NK-92 (cell line): Measurements from ENCODE around the gene FAM163B.

ENCODE experiments used
- DNase-seq: peaks from one replicate; lab custom pipeline; 2025; ENCODE audit not compliant: unreplicated experiment; lab: John Stamatoyannopoulos, UW

FAM163B gene

GRCh38 chr9:133583111-133583510 is 26.1 kb downstream of the FAM163B start:
- DNase-seq, result no peak

DNA sequence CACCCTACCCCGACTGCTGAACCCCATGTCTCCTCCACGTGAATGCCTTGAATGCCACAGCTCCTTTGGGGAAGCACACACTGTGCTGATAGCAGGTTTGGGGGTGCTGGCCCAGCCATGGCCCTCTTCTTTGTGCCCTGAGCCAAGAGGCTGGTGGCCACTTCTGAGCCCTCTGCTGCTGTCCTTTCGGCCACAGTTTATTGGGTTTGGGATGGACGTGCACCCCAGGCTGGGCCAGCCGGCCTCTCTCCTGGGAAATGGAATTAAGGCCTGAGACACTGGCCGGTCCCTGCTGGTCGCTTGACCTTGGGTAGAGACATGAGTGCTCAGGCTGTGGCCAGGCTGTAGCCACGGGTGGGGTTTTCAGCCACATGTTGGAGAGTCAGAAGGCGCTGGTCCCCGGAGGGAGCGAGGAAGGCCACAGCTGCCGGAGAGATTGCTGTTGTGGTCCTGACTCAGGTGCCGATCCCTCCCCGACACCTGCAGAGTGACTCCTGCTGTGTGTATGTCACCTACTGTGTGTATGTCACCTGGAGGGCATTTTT is 26.6 kb downstream of the FAM163B start:
- no peak for DNase-seq

DNA sequence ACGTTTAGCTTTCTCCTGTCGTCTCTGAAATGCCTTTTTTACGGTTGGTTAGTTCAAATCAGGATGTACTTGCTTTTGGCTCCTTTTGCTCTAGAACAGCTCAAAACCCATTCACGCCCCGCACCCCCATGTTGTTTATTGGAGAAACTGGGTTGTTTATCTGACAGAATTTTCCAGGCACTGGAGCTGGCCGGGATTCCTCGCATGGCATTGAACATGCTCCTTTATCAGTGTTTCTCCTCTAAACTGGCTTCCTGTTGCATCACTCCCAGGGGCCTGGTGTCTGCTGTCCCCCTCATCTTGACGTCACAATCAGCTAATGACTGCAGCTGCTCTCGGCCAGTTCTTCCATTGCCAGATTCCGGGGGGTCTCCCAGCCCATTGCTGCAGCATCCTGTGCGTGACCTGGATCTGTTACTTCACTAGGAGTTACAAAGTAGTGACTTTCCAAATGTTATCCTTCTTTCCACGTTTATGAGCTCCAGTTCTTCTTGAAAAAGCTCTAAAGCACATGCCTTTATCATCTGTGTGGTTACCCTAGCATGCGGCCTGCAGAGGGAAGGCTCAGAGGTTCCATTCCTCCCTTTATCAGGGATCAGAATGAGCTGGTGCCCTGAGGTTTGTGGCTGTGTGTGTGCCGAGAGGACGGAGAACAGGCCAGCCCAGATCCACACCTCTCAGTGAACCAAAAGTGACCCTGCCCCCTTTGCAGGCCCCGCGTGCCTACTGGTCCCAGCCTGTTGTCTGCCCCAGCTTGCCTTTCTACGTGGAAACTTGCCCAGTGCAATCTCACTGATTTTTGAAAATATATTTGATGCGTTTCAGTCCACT is 27.5 kb downstream of the FAM163B start:
- no peak for DNase-seq

DNA sequence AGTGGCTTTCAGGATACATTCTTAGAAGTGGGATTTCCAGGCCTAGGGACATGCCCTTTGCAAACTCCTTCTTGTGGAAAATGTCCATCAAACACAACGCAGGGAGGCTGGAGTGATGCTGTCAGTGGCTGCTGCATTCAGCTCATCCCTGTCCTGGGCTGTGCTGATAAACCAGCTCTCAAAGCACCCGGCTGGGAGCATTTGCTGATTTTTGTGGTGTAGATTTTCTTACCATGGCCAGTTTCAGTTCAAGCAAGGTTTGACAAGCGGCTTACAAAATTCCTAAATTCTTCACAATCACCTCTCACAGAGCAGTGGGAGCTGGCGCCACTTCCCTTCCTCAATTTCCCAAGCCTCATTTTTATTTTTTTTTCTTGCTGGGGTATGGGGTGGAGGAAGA is 28.2 kb downstream of the FAM163B start:
- no peak for DNase-seq

GRCh38 chr9:133580419-133580738 is 28.8 kb downstream of the FAM163B start:
- DNase-seq, result no peak

GRCh38 chr9:133579601-133580418 is 29.4 kb downstream of the FAM163B start:
- no peak for DNase-seq

- DNase-seq, result no peak
These were observed 30.4 kb downstream of the FAM163B start for GRCh38 chr9:133578524-133579441.

GRCh38 chr9:133577737-133578112 is 31.5 kb downstream of the FAM163B start:
- no peak for DNase-seq

- DNase-seq, result no peak
These were observed 32.1 kb downstream of the FAM163B start for GRCh38 chr9:133576875-133577736.

- DNase-seq, result no peak
These were observed 32.9 kb downstream of the FAM163B start for GRCh38 chr9:133576031-133576874.

DNA sequence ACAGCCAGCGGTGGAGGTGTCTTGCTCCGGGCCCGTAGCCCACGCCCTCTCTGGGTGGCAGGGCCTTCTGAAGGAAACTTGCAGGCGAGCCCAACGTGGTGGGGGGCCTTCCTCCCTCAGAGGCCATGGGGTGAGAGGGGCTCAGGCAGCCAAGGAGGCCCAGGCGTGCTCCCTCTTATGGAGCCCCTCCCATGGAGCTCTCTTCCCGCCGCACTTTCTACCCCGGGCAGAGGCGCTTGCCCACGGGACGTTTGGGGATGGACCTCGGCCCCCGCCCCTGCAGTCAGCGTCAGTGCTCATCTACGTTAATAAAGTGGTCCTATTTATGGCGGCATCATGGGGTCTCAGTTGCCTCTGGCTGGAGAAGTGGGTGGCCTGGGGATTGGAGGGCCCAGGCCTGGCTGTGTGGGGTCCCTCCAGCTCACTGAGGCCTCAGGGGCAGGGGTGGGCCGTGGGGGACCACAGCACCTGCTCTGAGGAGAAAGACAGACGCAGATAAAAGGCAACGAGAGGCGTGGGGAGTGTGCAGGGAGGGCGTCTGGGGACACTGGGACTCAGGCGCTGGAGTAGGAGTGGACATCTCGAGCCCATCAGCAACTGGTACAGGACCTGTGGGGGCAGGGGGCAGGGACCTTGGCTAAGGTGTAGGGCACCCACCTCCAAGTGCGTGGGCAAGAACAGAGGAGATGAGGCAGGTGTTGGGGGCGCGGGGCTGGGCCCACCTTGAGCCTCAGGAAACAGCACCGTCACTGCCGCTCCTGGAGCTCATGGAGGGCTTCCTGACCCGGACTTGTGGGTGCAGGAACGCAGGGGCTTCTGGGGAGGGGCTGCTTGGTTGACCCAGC is 33.8 kb downstream of the FAM163B start:
- no peak for DNase-seq

- DNase-seq, result no peak
These were observed 34.4 kb downstream of the FAM163B start for GRCh38 chr9:133574771-133575170.

DNA sequence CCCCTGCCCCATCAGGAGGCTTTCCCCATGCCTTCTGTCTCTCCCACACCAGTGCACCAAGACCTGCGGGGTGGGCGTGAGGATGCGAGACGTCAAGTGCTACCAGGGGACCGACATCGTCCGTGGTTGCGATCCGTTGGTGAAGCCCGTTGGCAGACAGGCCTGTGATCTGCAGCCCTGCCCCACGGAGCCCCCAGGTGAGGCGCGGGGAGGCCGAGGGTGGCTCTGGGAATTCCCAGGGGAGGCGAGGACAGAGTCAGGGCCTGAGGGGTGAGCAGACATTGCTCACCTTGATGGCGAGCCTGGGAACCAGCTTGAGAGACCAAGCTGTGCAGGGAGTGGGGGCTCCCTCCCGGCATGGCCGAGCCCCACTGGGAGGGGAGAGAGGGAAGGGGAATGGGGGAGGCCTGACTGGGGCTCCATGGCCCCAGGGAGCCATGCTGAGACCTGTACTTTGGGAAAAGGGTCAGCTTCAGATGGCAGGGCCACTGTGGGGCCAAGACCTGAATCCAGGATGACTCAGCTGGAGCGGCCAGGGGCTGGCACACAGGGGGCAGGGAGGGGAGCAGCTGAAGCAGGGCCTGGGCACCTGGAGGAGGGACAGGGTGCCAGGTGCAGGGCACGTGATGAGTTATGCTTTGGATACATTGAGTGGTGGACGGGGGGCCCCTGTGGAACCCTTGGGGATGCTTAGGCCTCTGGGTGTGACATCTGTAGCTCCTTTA is 35.2 kb downstream of the FAM163B start:
- no peak for DNase-seq

- DNase-seq, result no peak
These were observed 36.3 kb downstream of the FAM163B start for GRCh38 chr9:133572821-133573361.

DNA sequence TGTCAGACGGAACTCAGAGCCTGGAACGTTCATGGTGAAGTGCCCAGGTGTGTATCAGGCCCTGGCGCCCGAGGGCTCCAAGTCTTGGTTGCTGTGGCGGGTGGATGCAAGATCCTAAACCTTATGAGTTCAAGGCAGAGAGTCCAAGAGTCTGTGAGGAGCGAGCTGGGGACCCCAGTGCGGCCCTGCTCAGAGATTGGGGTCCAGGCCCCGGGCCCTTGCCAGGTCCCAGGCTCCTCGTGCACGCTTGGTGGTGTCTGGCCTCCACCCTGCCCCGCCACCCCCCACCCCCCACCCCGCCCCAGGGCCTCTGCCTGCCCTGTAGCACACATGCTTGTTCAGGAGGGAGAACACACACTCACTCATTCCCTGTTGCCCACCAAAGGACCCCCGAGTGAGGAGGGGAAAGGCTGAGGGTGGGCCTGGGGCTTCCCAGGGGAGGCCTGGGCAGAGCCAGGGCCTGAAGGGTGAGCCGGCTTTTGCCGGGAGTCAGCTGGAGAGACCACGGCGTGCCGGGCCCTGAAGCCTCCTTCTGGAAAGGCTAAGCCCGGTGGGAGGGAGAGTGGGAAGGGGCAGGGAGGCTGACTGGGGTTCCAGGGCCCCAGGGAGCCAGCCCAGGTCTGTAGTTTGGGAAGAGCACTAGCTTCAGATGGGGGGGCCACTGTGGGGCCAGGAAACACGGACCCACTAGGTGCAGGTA is 37.1 kb downstream of the FAM163B start:
- no peak for DNase-seq

GRCh38 chr9:133571391-133571890 is 37.7 kb downstream of the FAM163B start:
- DNase-seq, result no peak

DNA sequence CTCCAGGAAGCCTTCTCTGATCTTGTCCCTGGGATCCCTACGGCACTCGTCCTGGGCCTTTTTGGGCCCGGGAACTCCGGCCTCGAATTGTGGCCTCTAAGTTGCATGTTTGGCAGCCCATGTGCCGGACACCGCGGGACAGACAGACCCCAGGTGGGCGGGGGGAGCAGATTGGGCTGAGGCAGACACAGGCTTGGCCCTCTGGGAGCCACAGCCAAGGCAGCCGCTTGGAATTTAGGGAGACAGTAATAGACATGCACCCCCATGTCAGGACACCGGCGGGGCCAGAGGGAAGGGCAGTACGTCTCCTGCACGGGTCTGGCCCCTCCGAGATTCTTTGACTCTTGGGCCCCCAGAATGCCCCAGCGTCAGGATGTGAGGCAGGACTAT is 38.5 kb downstream of the FAM163B start:
- no peak for DNase-seq
